SK-N-DZ (cell line): ENCODE results near the gene CAPRIN2. TPM values are rescaled to one million over a fixed set of nuclear protein-coding genes. Genes with fewer than 3 reads are reported as not detected.

Source experiments
- DNase-seq: peaks from one replicate; pipeline ENCODE4 v3.0.0-alpha.2; 2015; ENCODE audit warnings: low spot score
- polyA plus RNA-seq, 2 experiments: library from polyadenylated mRNA; depleted of rRNA; stranded (reverse); fragments of >200 nt; gene quantifications; 2 replicates each; pipeline ENCODE4 v1.2.3, GENCODE V29; 2014

Gene CAPRIN2, protein sequence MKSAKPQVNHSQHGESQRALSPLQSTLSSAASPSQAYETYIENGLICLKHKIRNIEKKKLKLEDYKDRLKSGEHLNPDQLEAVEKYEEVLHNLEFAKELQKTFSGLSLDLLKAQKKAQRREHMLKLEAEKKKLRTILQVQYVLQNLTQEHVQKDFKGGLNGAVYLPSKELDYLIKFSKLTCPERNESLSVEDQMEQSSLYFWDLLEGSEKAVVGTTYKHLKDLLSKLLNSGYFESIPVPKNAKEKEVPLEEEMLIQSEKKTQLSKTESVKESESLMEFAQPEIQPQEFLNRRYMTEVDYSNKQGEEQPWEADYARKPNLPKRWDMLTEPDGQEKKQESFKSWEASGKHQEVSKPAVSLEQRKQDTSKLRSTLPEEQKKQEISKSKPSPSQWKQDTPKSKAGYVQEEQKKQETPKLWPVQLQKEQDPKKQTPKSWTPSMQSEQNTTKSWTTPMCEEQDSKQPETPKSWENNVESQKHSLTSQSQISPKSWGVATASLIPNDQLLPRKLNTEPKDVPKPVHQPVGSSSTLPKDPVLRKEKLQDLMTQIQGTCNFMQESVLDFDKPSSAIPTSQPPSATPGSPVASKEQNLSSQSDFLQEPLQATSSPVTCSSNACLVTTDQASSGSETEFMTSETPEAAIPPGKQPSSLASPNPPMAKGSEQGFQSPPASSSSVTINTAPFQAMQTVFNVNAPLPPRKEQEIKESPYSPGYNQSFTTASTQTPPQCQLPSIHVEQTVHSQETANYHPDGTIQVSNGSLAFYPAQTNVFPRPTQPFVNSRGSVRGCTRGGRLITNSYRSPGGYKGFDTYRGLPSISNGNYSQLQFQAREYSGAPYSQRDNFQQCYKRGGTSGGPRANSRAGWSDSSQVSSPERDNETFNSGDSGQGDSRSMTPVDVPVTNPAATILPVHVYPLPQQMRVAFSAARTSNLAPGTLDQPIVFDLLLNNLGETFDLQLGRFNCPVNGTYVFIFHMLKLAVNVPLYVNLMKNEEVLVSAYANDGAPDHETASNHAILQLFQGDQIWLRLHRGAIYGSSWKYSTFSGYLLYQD
- polyA plus RNA-seq (2014; cell fraction: cytosol; rRNA removed): 31.6 and 36.4 TPM in 2 replicates
- 224 and 309 TPM in 2 replicates for polyA plus RNA-seq (2014; cell fraction: nucleus; rRNA removed)

DNA sequence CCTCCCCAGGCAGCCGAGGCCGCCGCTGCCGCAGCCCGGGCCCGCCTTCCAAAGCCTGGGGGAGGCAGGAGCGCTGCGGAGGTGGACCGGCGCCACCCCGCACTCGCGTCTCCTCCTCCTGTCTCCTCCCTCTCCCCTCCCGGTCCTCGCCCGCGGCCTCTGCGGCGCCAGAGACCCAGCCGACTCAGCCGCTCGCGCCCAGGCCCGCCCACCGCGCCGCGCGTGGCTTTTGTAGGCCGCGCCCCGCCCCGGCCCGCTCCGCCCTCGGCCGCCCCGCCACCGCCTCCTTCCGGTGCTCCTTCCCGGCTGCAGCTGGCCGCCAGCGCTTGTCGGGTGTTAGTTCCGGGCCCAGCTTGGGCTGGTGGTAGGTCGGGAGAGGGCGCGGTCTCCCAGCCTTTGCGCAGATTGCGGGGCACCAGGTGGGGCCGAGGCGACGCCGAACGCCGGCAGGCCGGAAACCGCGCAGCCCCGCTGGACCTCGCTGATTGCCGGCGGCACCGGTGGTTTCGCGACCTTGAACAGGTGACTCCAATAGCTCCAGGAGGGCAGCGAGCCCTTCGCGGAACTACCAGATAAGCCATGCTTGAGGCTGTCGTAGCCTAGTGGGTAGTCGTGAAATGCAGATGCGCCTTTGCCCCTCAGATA is at the start of gene CAPRIN2:
Gene CAPRIN2, minus strand, starts transcription at position 202 of the 645 bp plus-strand sequence. CDS start 1,431 bp downstream, outside the sequence.
- DNase-seq: peak; percentile 95

DNA sequence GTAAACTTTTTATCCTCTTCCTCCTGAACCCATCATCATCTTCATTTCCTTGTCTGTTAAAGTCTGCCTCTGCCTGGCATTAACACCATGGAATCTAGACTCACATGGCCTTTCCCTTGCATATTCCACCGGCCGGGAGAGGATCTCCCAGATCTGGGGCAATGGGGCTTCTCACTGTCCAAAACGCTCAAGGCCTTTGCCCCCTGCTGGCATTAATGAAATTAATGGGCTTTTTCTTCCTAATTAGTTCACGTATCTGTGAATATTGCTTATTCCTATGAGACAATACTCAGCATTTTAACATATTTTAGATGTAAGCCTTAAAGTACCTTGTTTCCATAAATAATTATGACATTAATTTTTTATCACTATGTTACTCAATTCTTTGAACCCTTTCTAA is 42.9 kb upstream of the CAPRIN2 start:
- DNase-seq: no peak

DNA sequence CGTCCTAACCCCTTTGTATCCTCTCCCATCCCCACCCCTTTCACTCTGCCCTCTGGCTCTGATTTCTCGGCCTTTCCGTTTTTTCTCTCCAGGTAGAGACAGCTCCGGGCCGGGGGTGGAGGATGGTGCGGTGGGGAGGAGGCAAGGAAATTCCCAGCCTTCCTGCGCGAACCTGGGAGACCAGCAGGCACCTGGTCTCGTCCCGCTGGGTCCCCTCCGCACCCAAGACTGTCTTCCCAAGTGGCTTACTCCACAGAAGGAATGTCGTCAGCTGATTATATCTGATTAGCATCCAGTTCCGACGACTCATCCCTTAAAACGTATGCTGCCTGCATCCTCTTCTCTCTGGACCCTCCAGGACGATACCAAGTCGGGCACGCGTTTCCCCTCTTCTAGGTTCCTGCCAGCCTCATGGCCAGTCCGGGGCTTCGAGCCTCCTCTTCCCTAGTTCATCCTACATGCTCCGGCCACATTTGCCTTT is 42.2 kb upstream of the CAPRIN2 start:
- peak; percentile 29 for DNase-seq

DNA sequence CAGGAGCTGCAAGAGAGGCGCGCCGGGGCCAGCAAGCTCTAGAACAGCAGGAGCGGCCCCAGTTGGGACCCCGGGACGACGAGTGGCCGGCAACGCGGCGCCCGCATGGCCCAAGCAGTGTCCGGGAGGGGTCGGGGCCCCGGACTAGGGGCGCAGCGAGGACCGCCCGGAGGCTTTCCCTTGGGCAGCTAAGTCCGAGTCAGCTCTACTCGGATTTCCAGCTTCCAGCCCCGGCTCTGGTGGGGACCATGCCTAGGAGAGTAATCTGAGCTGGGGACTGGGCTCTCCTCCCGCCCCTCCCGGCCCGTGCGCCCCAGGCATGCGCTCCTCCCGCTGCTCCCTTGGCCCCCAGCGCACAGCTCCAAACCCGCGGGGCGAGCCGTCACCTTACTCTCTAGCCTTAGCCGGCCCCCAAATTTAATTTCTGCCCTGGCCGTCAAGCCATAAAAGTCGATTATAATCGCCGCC is 41.6 kb upstream of the CAPRIN2 start:
- DNase-seq: peak; percentile 51

DNA sequence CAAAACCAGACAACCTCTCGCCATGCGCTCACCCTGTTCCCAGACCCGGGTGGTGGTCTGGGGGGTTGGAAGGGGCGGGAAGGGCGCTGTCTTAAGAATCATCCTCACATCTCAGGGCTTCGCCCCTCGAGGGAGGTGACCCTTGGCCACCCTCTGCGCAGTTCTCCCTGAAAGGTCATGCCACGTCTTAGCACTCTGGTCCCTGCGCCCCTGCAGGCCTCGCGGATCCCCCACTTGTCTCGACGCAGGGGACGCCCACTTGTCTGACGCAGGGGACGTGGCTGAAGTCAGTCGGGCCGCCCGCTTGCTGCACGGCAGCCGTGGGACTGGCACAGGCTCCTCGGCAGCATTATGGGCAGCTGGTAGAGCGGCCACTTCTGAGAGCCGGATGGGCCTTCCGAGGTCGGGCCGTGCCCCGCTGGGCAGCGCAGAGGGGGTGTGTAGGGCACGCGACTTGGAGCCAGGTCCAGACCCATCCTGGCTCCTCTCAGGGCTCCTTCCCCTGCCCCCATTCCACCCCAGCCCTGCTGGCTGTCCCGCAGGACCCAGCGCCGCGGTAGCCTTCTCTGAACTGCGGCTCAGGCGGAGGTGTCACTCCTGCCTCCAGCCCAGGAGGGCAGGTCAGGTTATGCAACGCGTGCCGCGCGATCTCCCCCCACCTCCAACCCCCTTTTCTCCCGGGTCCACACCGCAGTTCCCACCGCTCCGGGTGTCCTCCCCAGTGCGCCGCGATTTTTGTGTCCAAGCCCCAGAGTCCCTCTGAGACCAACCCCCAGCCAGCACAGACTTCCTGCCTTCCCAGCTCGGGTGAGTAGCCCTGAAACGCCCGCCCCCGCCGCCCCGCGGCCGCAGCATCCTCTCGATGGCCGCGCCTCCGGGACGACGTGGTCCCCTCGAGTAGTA is 40.9 kb upstream of the CAPRIN2 start:
- DNase-seq: peak; percentile 66

DNA sequence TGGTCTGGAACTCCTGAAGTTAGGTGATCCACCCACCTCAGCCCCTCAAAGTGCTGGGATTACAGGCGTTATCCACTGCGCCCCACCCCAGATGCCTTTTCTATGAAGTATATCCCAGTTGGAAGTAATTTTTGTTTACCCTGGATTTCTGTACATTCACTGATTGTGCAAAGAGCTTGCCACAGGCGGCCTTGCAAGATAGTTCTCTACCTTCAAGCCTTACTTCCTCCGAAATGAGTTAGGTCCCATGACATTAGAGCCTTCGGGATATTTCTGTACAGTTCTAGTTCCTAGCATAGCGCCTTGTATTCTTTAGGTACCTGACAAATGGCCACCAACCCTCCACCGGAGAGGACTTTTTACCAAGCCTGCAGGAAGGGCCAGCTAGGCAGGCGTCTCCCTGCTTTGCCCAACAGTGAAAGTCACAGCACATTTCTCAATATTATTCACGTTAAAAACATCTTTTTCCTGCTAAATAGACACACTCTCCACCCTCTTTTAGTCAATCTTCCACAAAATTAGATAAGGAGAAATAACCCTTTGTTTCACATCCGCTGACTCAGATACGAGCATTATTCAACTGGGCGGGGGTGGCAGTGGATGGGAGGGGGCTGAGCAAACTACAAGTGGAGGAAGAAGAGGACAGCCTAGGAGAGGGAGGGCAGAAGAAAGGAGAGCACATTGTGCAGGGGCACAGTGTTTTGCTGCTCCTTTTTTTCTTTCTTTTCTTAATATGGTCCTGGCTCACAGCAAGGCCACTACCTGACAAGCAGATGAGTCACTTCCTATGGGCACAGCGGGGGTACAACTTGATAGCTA is 40.0 kb upstream of the CAPRIN2 start:
- DNase-seq: no peak

DNA sequence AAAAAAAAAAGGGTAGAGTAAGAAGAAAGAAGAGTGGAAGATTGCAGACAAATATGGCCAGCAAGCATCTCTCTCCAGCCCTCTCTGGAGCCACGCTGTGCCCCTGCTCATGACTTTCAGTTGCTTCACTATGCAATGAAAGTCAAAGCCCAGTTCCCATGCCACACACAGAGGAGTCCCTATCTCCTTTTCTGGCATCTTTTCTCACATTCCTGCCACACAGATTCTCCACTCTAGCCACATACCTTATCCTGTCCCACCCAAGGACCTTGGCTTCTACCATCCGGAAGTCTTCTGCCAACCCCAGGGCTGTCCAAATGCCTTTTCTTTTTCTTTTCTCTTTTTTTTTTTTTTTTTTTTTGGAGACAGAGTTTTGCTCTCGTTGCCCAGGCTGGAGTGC is 39.3 kb upstream of the CAPRIN2 start:
- no peak for DNase-seq

DNA sequence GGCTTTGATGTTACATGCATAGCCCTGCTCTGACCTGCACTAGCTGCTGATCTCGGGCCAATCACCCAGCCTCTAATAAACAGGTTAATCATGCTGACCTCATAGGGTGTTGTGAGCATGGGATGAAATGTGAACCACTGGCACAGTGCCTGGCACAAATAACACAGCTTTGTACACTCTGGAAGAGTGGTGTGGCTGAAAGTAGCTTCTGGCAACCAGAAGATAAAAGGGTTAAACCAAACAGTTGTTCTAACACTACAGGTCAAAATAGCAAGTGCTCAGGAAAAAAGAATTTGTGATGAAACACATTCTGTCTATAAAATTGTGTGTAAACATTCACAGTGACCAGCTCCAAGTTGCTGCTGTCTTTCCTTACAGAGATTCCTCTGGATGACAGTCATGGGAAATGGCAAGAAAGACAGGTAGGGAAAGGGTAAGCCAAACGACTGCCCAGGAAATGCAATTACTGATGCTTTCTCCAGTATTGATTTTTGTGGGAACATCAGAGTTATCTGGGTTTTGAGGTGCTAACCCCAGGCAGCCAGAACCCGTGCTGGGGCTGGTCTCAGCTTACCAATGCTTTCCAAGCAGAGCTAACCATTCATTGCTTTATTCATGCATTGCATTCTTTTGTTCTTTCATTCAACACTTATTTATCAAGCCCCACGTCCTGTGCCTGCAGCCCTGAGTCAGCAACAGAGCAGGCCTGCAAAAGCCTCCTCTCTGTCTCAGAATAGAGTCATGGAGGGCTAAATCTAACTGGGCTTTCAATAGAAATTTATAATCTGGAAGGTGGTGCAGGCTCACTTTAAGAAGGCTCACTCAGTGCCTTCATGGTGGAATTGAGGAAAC is 38.1 kb upstream of the CAPRIN2 start:
- DNase-seq: no peak

DNA sequence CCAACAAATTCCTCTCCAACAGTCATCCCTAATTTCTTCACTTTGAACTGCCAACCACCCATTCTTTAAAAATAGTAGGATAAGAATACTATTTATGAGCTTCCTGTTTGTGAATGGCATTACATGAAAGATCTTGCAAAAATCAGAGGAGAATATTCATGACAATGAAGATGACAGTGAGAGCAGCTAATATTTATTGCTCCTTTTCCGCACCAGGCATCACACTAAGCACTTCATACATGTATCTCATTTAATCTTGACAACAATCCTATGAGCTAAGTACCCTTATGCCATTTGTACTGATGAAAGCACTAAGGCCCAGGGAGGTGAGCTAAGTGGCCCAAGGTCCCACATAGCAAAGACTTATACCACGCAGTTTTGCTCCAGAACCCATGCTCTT is 37.3 kb upstream of the CAPRIN2 start:
- DNase-seq: no peak

DNA sequence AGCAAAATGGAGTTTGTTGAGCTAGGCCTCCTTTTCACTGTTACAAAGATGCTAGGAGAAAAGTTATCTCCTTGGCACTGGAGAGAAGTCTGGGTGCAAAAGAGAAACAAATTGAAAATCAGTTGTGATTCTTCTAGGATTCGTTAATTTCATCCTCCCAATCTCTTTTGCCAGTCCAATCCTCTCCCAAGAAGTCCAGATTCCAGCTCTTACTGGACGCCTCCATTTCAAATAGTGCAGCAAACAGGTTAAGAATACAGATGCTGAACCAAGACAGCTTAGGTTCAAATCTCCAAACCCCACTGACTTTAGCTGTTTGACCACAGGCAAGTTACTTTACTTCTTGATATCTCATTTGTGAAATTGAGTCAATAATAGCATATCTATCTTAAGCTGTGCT is 34.0 kb upstream of the CAPRIN2 start:
- DNase-seq: no peak

DNA sequence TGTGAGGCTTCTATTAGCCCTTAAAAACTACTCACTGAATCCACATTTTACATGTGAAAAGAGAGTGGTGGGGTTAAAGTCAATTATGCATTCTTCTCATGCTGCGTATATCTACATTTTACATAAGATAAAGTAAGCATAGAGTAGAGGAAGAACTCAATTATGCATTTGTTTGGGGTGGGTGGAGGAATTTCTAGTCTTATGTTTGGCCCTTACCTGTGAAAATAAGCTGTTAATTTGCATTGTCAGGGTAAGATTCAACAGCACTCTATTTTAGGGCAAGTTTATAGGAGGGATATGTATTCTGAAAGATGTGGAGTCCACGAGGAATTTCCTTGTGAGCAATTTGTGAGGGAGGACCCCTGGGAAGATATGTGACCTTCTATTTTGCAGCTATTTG is 30.9 kb upstream of the CAPRIN2 start:
- no peak for DNase-seq

DNA sequence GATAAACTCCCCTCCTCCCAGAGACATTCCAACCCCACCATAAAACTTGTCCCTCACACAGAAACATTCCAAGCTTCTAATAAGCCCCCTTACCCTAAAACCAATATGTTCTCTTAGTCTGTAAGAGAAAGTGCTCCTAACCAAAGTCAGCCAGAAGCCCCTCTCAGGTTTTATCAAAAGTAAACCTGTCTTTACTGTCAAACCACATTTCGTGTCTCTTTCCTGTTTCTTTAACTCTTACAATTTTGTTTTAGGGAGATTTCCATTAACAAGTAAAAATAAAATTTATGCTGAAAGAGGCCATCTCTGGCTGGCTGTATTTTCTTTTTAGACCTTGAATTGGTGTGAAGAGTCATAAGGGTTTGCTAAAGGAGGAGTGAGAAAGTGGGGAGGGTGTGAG is 29.8 kb upstream of the CAPRIN2 start:
- no peak for DNase-seq

DNA sequence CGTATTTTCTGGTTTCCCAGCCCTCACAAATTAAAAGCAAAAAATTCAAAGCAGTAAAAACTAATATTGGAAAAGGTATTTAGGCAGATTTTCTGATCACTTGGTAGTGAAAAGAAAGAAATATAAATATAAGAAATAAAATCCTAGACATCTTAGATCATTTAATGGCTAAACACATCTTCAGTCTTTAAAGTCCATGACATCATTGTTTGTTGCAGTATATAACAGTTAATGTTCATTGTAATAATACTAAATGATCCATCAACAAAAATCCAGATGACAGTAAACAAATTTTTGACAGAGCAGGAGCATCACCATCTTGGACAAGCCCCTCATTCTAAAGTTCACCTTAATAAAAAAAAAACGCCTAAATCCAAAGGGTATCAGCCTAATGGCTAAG is 29.2 kb upstream of the CAPRIN2 start:
- DNase-seq: no peak

DNA sequence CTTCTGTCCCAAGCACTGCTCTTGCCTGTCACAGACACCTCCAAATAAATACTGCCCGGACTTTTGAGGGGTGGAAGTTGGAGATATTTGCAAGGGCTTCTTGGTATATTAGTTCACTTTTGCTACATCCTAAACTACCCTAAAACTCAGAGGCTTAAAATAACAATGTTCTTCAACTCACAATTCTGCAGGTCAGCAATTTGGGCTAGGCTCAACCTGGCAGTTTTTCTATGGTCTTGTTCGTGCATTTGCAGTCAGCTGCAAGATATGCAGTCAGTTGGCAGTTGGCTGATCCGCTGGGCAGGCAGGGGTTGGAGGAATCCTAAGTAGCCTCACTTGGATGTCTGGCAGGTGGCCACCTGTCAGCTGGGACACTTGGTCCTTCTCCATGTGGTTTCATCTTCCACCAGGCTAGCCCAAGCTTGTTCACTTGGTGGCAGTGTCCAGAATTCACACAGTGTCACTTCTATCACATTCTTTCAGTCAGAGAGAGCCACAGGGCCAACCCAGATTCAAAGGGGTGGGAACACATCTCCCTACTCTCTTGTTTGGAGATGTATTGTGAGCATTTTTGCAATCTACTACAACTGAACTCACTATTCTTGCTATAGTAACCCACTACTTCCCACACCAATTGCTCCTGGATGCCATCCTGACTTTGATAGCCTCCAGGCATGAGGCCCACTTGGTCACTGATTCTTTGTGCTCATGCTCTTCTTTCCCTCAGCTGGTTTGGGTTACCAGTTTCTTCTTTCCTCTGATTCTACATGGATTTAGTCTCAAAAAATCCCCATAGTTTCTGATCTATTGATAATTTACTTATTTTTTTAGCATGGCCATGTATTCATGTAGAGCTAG is 27.8 kb upstream of the CAPRIN2 start:
- DNase-seq: no peak

DNA sequence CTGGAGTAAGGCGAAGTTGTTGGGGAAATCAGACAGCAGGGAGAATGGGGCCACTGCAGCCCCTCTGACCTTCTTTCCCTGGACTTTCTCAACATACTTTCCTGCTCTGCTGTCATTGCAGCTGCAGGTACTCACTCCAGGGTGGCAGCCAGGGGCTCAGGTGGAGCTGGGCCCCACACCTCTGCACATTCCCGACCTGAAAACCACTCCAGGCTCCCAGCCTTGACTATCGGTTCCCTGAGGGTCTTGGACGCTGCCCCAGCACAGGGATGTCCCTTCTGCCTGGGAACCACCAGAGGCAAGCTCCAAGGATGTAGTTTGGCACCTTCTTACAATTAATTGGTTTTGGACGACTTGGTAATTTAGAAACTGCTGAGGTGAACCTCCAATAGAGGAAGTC is 24.8 kb upstream of the CAPRIN2 start:
- DNase-seq: no peak

DNA sequence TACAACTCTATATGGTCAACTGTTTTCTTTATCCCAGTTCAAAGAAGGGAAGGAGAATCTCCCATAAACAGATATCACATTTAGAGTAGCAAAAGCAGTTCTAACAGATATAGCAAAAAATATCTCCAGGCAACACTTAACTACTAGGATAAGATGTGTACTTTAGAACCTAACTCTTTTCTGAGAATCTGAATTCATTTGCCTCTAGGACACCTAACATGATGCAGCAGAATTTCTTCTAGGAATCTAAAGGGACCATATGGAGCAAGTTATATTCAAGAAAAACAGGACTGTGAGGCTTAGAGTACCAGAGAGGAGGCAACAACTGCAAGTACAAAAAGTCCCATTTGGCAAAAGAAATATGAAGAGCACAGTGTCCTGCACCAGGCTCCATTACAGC is 24.4 kb upstream of the CAPRIN2 start:
- no peak for DNase-seq

DNA sequence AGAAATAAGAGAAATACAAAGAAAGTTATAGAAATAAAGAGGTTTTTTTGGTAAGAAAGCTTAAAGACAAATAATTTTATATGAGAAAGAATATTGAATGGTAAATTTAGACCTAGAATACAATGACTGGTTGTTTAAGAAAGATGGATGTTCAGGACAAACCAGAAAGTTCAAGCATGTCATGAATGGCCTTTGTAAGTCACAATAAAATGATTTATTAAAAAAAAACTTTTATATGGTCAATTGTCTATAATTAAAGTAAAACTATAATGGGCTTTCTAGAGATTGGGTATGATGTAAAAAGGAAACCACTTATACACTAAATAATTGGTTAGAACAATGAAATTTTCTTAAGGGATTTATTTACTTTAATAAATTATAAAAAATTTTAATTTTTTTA is 19.8 kb upstream of the CAPRIN2 start:
- DNase-seq: no peak

DNA sequence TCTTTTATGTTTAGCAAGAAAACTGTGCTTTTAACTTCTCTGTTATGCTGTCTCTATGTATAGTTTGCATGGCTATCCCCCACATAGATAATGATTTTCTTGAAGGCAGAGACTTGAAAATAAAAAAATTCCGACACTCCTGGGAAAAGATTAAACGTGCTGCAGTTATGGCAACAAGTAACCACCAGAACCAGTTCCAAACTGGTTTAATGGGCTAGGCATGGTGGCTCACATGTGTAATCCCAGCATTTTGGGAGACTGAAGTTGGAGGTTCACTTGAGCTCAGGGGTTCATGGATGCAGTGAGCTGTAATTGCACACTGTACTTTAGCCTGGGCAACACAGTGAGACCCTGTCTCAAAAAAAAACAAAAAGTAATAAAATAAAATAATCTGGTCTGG is 15.1 kb upstream of the CAPRIN2 start:
- DNase-seq: no peak
